ENCODE data around the gene HSD17B8. TPM values are rescaled to one million over a fixed set of nuclear protein-coding genes. Genes with fewer than 3 reads are reported as not detected.

The HSD17B8 gene
- total RNA-seq, 1 experiment from 2014 or later = 7.4 TPM

DNA sequence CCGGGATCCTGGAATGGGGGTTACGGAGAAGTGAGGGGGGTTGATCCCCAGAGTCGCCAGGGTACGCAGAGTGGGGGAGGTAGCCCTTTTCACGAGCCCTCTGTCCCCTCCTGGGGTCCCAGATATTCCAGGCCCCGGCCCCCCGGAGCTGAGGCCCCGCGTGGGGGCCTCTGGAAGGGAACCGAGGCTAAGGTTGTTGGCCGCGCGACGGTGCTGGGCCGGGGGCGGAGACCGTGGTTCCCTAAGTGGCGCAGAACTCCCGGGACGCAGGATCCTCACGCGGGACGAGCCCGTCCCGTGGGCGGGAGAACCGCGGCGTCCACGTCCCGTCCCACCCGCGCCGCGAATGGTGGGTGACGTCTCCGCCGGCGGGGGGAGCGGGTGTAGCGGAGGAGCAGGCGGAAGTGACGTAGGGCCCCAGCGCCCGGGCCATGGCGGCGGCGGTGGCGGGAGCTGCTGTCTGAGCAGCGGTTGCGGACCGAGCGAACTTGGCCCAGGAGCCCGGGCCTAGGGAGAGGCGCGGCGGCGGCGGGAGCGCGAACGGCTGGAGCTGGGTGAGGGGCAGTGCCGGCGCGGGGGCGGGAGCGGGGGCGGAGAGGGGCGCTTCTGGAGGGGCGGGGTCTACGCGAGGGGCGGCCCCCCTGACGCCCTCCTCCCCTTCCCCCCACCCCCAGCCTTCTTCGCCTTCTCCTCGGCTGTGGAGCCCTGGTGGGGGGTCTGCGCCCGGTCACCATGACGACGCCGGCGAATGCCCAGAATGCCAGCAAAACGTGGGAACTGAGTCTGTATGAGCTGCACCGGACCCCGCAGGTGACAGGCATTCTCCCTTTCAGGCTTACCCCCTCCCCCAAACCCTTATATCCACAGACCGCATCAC, 3.9 kb downstream of the HSD17B8 start, which contains the start of gene RING1:
TSS of gene RING1 (plus strand) at position 410 of the 877 bp plus-strand sequence. CDS start at position 733, 323 bp downstream.
- Histone ChIP-seq H3K4me3 (ENCODE audit: low read depth in 2 of 2, low read length in 2 of 2) (peak within 1 kb of the TSS; percentile 84 to 92), H3K36me3 (ENCODE audit: control insufficient read depth, insufficient read depth, low read length) (no peaks in the 10 kb centered on the region; the same call in 1 of the 2 replicates), H3K27me3 (ENCODE audit: control insufficient read depth, insufficient read depth, low read length) (no peaks in the 10 kb centered on the region), H3K27ac (ENCODE audit: low read length) (peak within 1 kb of the TSS; percentile 95), H3K9me3 (ENCODE audit: control insufficient read depth, insufficient read depth, low read depth, low read length) (no peaks in the 10 kb centered on the region), H3K4me1 (ENCODE audit: control insufficient read depth, insufficient read depth, low read length) (peaks cover 39% of the 10 kb centered on the region)
- TF ChIP-seq SIN3A (IDR thresholded peaks at IDR 0.05; ENCODE audit: borderline replicate concordance, insufficient read depth, low read depth, low read length) (peak; percentile 93; the same call in 1 of the 2 replicates), POLR2AphosphoS5 (IDR thresholded peaks at IDR 0.05; ENCODE audit: low read depth, low read length) (peak; percentile 67)
- TF ChIP-seq, protein P1, sequence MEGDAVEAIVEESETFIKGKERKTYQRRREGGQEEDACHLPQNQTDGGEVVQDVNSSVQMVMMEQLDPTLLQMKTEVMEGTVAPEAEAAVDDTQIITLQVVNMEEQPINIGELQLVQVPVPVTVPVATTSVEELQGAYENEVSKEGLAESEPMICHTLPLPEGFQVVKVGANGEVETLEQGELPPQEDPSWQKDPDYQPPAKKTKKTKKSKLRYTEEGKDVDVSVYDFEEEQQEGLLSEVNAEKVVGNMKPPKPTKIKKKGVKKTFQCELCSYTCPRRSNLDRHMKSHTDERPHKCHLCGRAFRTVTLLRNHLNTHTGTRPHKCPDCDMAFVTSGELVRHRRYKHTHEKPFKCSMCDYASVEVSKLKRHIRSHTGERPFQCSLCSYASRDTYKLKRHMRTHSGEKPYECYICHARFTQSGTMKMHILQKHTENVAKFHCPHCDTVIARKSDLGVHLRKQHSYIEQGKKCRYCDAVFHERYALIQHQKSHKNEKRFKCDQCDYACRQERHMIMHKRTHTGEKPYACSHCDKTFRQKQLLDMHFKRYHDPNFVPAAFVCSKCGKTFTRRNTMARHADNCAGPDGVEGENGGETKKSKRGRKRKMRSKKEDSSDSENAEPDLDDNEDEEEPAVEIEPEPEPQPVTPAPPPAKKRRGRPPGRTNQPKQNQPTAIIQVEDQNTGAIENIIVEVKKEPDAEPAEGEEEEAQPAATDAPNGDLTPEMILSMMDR (IDR thresholded peaks at IDR 0.05) = no peak
- TF ChIP-seq, protein P2, sequence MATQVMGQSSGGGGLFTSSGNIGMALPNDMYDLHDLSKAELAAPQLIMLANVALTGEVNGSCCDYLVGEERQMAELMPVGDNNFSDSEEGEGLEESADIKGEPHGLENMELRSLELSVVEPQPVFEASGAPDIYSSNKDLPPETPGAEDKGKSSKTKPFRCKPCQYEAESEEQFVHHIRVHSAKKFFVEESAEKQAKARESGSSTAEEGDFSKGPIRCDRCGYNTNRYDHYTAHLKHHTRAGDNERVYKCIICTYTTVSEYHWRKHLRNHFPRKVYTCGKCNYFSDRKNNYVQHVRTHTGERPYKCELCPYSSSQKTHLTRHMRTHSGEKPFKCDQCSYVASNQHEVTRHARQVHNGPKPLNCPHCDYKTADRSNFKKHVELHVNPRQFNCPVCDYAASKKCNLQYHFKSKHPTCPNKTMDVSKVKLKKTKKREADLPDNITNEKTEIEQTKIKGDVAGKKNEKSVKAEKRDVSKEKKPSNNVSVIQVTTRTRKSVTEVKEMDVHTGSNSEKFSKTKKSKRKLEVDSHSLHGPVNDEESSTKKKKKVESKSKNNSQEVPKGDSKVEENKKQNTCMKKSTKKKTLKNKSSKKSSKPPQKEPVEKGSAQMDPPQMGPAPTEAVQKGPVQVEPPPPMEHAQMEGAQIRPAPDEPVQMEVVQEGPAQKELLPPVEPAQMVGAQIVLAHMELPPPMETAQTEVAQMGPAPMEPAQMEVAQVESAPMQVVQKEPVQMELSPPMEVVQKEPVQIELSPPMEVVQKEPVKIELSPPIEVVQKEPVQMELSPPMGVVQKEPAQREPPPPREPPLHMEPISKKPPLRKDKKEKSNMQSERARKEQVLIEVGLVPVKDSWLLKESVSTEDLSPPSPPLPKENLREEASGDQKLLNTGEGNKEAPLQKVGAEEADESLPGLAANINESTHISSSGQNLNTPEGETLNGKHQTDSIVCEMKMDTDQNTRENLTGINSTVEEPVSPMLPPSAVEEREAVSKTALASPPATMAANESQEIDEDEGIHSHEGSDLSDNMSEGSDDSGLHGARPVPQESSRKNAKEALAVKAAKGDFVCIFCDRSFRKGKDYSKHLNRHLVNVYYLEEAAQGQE (IDR thresholded peaks at IDR 0.05; ENCODE audit: insufficient read depth in 1 of 2, low read depth in 2 of 2, low read length in 1 of 2) = 0 out of 4 replicates have a peak, but pooled peaks of 1 of the 2 experiments have one; percentile 57
- BruUV-seq (replicated peaks) = no TSS peak
- DNase-seq (ENCODE audit: low read depth, low spot score) = no peak
- ChIA-PET CTCF (interaction anchor here (0.7 kb wide), 1 partner anchor 30 kb away, joined by 3 read pairs; no protein-coding TSS in a partner anchor), POLR2A (interaction anchor here (0.5 to 1.4 kb wide), 3 partner anchors 10 to 236 kb away, joined by 3 to 9 read pairs (median 6); no protein-coding TSS in a partner anchor)
- intact Hi-C loops (cut with micrococcal nuclease; ENCODE audit: unreplicated experiment) = no loop called here
- peak; percentile 69 for ATAC-seq
- in situ Hi-C loops (cut with HindIII; ENCODE audit: low pct_unique_long_range_greater_than_20kb, low sequenced_read_pairs) = no loop called here

DNA sequence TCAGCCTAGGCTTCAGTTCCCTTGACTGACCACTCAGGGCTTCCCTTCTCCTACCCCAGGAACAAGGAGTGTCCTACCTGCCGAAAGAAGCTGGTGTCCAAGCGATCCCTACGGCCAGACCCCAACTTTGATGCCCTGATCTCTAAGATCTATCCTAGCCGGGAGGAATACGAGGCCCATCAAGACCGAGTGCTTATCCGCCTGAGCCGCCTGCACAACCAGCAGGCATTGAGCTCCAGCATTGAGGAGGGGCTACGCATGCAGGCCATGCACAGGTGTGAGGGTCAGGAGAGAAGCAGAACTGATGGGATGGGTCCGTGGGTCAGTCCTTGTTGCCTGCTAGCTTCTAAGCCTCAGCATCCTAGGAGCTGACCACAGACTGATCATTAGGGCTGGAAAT, 5.4 kb downstream of the HSD17B8 start:
- Histone ChIP-seq H3K36me3 (ENCODE audit: control insufficient read depth, insufficient read depth, low read length) (no peaks in the 10 kb centered on the region; the same call in 1 of the 2 replicates), H3K27ac (ENCODE audit: low read length) (no peak overlapping the region), H3K4me1 (ENCODE audit: control insufficient read depth, insufficient read depth, low read length) (peaks cover 34% of the 10 kb centered on the region), H3K27me3 (ENCODE audit: control insufficient read depth, insufficient read depth, low read length) (no peaks in the 10 kb centered on the region), H3K9me3 (ENCODE audit: control insufficient read depth, insufficient read depth, low read depth, low read length) (no peaks in the 10 kb centered on the region), H3K4me3 (ENCODE audit: low read depth in 2 of 2, low read length in 2 of 2) (no peak overlapping the region)
- BruUV-seq (replicated peaks) = no TSS peak
- no peak for ATAC-seq
- intact Hi-C loops (cut with micrococcal nuclease; ENCODE audit: unreplicated experiment) (no loop called here), in situ Hi-C loops (cut with HindIII; ENCODE audit: low pct_unique_long_range_greater_than_20kb, low sequenced_read_pairs) (no loop called here)
- no peak for DNase-seq (ENCODE audit: low read depth, low spot score)
- POLR2A ChIA-PET = interaction anchor here (1.4 kb wide), 1 partner anchor 238 kb away, joined by 3 read pairs; no protein-coding TSS in a partner anchor
- CTCF ChIA-PET = no interaction called here
- TF ChIP-seq, protein P1 (IDR thresholded peaks at IDR 0.05) = no peak
- TF ChIP-seq, protein P2 (IDR thresholded peaks at IDR 0.05; ENCODE audit: insufficient read depth in 1 of 2, low read depth in 2 of 2, low read length in 1 of 2) = no peak
- TF ChIP-seq TCF7L2 (IDR thresholded peaks at IDR 0.05; ENCODE audit: low read depth, low read length) (no peak), SIN3A (IDR thresholded peaks at IDR 0.05; ENCODE audit: borderline replicate concordance, insufficient read depth, low read depth, low read length) (no peak), POLR2AphosphoS5 (IDR thresholded peaks at IDR 0.05; ENCODE audit: low read depth, low read length) (no peak)
